Fibroblast of villous mesenchyme (primary cell): ENCODE results near the gene MTFP1. TPM values are rescaled to one million over a fixed set of nuclear protein-coding genes. Genes with fewer than 3 reads are reported as not detected.

ENCODE experiments used
- DNase-seq: peaks from one replicate; pipeline ENCODE4 v3.0.0-alpha.2; 2010; ENCODE audit warnings: low read depth
- H3K4me3 ChIP-seq: 2 replicates; pipeline ENCODE4 v1.5.1; 2011; ENCODE audit warnings: low read depth, mild to moderate bottlenecking, low read length
- CTCF ChIP-seq: IDR thresholded peaks from 2 replicates; pipeline ENCODE4 v1.5.1; 2012; ENCODE audit warnings: low read depth, mild to moderate bottlenecking, low read length; ENCODE audit not compliant: insufficient read depth
- total RNA-seq: library from RNA; depleted of rRNA; stranded (reverse); fragments of >200 nt; gene quantifications from 2 replicates; pipeline ENCODE4 v1.2.3, GENCODE V29; 2012

Gene MTFP1
- total RNA-seq, 1 donor: 10.8 TPM

DNA sequence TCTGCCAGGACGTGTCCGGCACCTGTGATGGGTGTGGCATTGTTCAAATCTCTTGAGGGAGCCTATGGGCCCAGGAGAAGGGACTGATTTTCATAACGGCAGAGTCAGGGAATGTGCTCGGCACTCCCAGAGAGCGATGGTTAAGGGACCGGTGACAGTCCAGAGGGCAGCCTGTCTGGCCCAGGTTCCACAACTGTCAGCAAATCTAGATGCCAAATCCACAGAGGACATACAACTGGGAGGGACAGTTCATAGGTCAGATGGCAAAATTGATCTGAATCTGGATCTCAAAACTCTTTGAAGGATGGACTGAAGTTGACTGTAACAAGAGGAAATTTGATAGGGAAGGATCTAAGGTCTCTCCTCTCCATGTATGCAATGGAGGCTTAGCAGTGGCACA is 21.3 kb upstream of the MTFP1 start:
- H3K4me3 ChIP-seq: no peak overlapping the region
- no peak for TF ChIP-seq CTCF

GRCh38 chr22:30405731-30406130 is 19.8 kb upstream of the MTFP1 start:
- TF ChIP-seq CTCF: no peak
- no peak for DNase-seq
- H3K4me3 ChIP-seq: no peak overlapping the region

More for the DNA sequence above, 21.3 kb upstream of the MTFP1 start:
- DNase-seq: no peak

DNA sequence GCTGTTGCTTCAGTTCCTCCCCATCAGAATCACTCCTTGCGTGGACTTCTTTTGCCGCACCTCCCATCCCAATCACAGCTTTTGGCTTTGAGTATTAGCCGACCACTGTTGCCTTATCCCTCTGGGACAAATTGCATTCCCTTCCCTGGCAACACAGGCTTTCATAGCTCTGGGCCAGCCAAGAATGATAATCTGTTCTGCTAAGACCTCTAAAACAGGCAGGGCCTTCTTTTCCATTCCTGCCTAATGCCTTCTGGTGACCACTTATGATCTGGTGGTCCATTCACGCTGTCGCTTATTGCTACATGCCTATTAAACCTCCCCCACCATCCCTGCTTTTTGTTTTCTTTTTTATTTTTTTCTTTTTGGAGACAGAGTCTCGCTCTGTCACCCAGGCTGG is 19.2 kb upstream of the MTFP1 start:
- TF ChIP-seq CTCF: no peak
- H3K4me3 ChIP-seq: no peak overlapping the region
- no peak for DNase-seq

- TF ChIP-seq CTCF: no peak
- DNase-seq: peak; percentile 38
- no peak overlapping the region for H3K4me3 ChIP-seq
These were observed 17.0 kb upstream of the MTFP1 start for GRCh38 chr22:30408388-30409102.

GRCh38 chr22:30411780-30412179 is 13.8 kb upstream of the MTFP1 start:
- DNase-seq: no peak
- H3K4me3 ChIP-seq: no peak overlapping the region
- no peak for TF ChIP-seq CTCF

DNA sequence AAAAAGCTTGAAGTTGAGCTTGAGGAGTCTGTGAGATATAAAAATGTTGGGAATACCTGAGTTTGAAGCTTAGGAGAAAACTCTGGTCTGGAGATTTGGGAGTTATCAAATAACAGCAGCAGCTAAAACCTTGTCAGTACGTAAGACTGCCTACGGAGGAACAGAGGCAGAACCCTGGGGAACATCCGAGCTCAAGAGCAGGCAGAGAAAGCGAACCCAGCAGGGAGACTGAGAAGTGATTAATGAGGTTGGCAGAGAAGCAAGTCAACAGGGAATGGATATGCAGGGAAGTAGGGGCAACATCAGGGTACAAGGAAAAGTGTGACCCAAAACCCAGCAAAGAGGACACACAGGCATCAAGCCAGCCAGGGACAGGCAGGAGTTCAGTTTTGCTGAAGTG is 12.6 kb upstream of the MTFP1 start:
- TF ChIP-seq CTCF: no peak
- no peak for DNase-seq

DNA sequence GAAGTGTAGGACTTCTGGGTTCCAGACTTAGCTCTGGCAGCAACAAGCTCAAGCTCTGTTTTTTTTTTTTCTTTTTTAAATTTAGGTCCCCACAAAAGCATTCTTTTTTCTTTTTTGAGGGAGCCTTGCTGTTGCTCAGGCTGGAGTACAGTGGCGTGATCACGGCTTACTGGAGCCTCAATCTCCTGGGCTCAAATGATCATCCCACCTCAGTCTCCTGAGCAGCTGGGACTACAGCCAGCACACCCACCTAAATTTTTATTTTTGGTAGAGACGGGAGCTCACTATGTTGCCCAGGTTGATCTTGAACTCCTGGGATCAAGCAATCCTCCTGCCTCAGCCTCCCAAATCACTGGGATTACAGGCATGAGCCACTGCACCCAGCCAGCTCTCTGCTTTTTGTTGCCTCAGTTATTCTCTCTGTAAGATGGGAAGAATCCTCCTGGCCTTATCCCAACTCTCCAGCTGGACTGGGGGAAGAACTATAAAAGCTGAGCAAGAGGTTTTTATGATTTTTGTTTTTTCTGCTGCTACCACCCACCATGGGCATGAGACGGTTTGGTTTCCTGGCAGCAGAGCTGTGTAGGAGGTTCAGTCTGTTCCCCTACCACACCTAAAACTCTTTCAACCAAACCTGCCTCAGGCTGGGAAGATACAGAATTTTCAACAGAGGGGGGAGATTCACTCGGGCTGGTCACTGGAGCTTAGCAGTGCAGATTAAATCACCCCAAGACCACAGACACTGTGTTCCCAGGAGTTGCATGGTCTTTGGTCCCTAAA is 11.6 kb upstream of the MTFP1 start:
- no peak for DNase-seq
- TF ChIP-seq CTCF: no peak
- H3K4me3 ChIP-seq: no peak overlapping the region

More for the DNA sequence above, 12.6 kb upstream of the MTFP1 start:
- H3K4me3 ChIP-seq: no peak overlapping the region
